K562 (cell line): ENCODE measurements around the gene SPINK4. TPM values are rescaled to one million over a fixed set of nuclear protein-coding genes. Genes with fewer than 3 reads are reported as not detected.

Experiments
- BRF2 ChIP-seq: IDR thresholded peaks from 3 replicates; pipeline ENCODE4 v1.6.1; 2011; ENCODE audit warnings: borderline replicate concordance, mild to moderate bottlenecking; ENCODE audit not compliant: insufficient read length, insufficient read depth
- CREBBP ChIP-seq: IDR thresholded peaks from one replicate; pipeline ENCODE4 v1.6.1; 2012; ENCODE audit warnings: low read depth, mild to moderate bottlenecking, control low read depth, inconsistent platforms, low read length
- DACH1 ChIP-seq: fragments of 450-650 bp; IDR thresholded peaks from 2 replicates; pipeline ENCODE4 v1.6.1; 2018; ENCODE audit not compliant: partially characterized antibody
- ERF ChIP-seq: fragments of 450-650 bp; formaldehyde crosslinking; IDR thresholded peaks from 2 replicates; pipeline ENCODE4 v1.4.0; 2020; ENCODE audit warnings: mild to moderate bottlenecking, mixed read lengths
- ESRRB ChIP-seq: fragments of 250-450 bp; sonication (Bioruptor Pico); IDR thresholded peaks from 2 replicates; pipeline ENCODE4 v1.5.0; 2020; ENCODE audit warnings: mild to moderate bottlenecking, moderate library complexity, borderline replicate concordance
- FOSL1 ChIP-seq: fragments of 200-800 bp; sonication (Bioruptor generic); conservative IDR thresholded peaks from 2 replicates; pipeline ENCODE4 v1.6.1; 2016; ENCODE audit warnings: missing genetic modification characterization, missing compliant biosample characterization
- HDGF ChIP-seq: fragments of 450-650 bp; IDR thresholded peaks from 2 replicates; pipeline ENCODE4 v1.6.1; 2016
- HIVEP1 ChIP-seq: fragments of 250-450 bp; sonication (Bioruptor Pico); IDR thresholded peaks from 2 replicates; pipeline ENCODE4 v1.4.0; 2020; ENCODE audit warnings: mild to moderate bottlenecking
- HMGN3 ChIP-seq: IDR thresholded peaks from 2 replicates; pipeline ENCODE4 v1.6.1; 2011; ENCODE audit warnings: borderline replicate concordance, low read depth, mild to moderate bottlenecking, mixed read lengths, low read length; ENCODE audit not compliant: insufficient read length; ENCODE audit errors: extremely low read depth
- HNRNPK ChIP-seq: fragments of 200-400 bp; formaldehyde crosslinking; IDR thresholded peaks from one replicate; pipeline ENCODE4 v1.6.1; 2018; ENCODE audit warnings: mild to moderate bottlenecking, low read depth, low read length; ENCODE audit not compliant: poor library complexity, severe bottlenecking
- HSF4 ChIP-seq: fragments of 250-450 bp; sonication (Bioruptor Pico); IDR thresholded peaks from 2 replicates; pipeline ENCODE4 v2.1.2; 2022; ENCODE audit warnings: mild to moderate bottlenecking, moderate library complexity, borderline replicate concordance
- KAT2B ChIP-seq: IDR thresholded peaks from one replicate; pipeline ENCODE4 v1.6.1; 2012; ENCODE audit warnings: low read depth, mild to moderate bottlenecking, control low read depth, inconsistent platforms, low read length, moderate library complexity
- KLF6 ChIP-seq: fragments of 250-450 bp; sonication (Bioruptor Pico); IDR thresholded peaks from 2 replicates; pipeline ENCODE4 v1.4.0; 2020; ENCODE audit warnings: mild to moderate bottlenecking, moderate library complexity, borderline replicate concordance
- MAFF ChIP-seq: IDR thresholded peaks from 2 replicates; pipeline ENCODE4 v1.6.1; 2012; ENCODE audit warnings: low read length, improper control_type of control experiment
- MAFG ChIP-seq: fragments of 450-650 bp; conservative IDR thresholded peaks from 2 replicates; pipeline ENCODE4 v1.6.1; 2016; ENCODE audit warnings: missing genetic modification characterization, missing compliant biosample characterization
- MED1 ChIP-seq: sonication (generic); formaldehyde crosslinking; IDR thresholded peaks from 2 replicates; pipeline ENCODE4 v1.8.1; 2023; ENCODE audit warnings: missing genetic modification reagents, borderline replicate concordance
- MYBL2 ChIP-seq, 2 experiments: fragments of 450-650 bp in 1 of 2; sonication (generic) in 1 of 2; formaldehyde crosslinking in 1 of 2; IDR thresholded peaks; 2 replicates each; pipeline versions ENCODE4 v1.6.1 to v1.8.1; 2017 to 2022; ENCODE audit warnings: borderline replicate concordance in 1 of 2, inconsistent platforms in 1 of 2, low read depth in 1 of 2, mild to moderate bottlenecking in 1 of 2, missing genetic modification reagents in 1 of 2, moderate library complexity in 1 of 2
- NRF1 ChIP-seq, 2 experiments: fragments of 450-650 bp; IDR thresholded peaks in 1 of 2; conservative IDR thresholded peaks in 1 of 2; 2 replicates each; pipeline ENCODE4 v1.6.1; 2014; ENCODE audit warnings: mild to moderate bottlenecking in 2 of 2
- POLR3A ChIP-seq: IDR thresholded peaks from 2 replicates; pipeline ENCODE4 v1.6.1; 2011; ENCODE audit warnings: borderline replicate concordance, mild to moderate bottlenecking, moderate library complexity; ENCODE audit not compliant: insufficient read length, insufficient read depth; ENCODE audit errors: extremely low read depth
- TFAM ChIP-seq: fragments of 250-450 bp; sonication (Bioruptor Pico); conservative IDR thresholded peaks from 2 replicates; pipeline ENCODE4 v1.5.0; 2021; ENCODE audit warnings: mild to moderate bottlenecking, moderate library complexity
- ZBED1 ChIP-seq: IDR thresholded peaks from 2 replicates; pipeline ENCODE4 v1.6.1; 2014
- ZNF197 ChIP-seq: fragments of 200-800 bp; sonication (Bioruptor generic); IDR thresholded peaks from 2 replicates; pipeline ENCODE4 v1.6.1; 2016; ENCODE audit warnings: low read depth, missing genetic modification characterization, missing compliant biosample characterization
- ZNF586 ChIP-seq: fragments of 450-650 bp; formaldehyde crosslinking; conservative IDR thresholded peaks from 2 replicates; pipeline ENCODE4 v1.4.0; 2020; ENCODE audit warnings: mild to moderate bottlenecking, moderate library complexity
- ZNF79 ChIP-seq: fragments of 250-450 bp; sonication (Bioruptor Pico); IDR thresholded peaks from 2 replicates; pipeline ENCODE4 v1.4.0; 2020; ENCODE audit warnings: low read depth, mild to moderate bottlenecking, moderate library complexity
- polyA plus RNA-seq, 8 experiments: library from polyadenylated mRNA; depleted of rRNA in 4 of 8; stranded (reverse) in 5 of 8; unstranded in 3 of 8; fragments of >200 nt; fragmentation: Nextera tagmentation in 2 of 8; fragmentation: Illumina TruSeq in 1 of 8; extraction: Ambion mirVana in 2 of 8; extraction: Trizol in 1 of 8; gene quantifications; 2 replicates each; pipeline versions ENCODE4 v1.2.1 to v1.2.3, GENCODE V29; 2011 to 2014; ENCODE audit warnings: inconsistent platforms in 1 of 8, missing spikeins in 1 of 8
- total RNA-seq, 7 experiments: library from RNA; depleted of rRNA in 6 of 7; stranded (reverse); fragments of >200 nt in 6 of 7; fragmentation: Illumina TruSeq in 2 of 7; extraction: Trizol in 2 of 7; gene quantifications; 2 replicates each; pipeline versions ENCODE4 v1.2.1 to v1.2.3, GENCODE V29; 2011 to 2021; ENCODE audit warnings: low replicate concordance in 1 of 7
- TF ChIP-seq, protein P1 (sequence below): sonication (generic); formaldehyde crosslinking; IDR thresholded peaks from 2 replicates; pipeline ENCODE4 v1.4.0; 2020; ENCODE audit warnings: mild to moderate bottlenecking, missing genetic modification reagents
- TF ChIP-seq, protein P2 (sequence below): sonication (generic); formaldehyde crosslinking; IDR thresholded peaks from 2 replicates; pipeline ENCODE4 v1.8.0; 2022; ENCODE audit warnings: mild to moderate bottlenecking, missing genetic modification reagents

SPINK4 gene
- total and polyA plus RNA-seq, 9 of the 15 experiments (the other 6 are each of a cell fraction or from before 2014, with no cell fraction given): 0.74 to 5.5 (median 2.1) TPM; not detected in 2

DNA sequence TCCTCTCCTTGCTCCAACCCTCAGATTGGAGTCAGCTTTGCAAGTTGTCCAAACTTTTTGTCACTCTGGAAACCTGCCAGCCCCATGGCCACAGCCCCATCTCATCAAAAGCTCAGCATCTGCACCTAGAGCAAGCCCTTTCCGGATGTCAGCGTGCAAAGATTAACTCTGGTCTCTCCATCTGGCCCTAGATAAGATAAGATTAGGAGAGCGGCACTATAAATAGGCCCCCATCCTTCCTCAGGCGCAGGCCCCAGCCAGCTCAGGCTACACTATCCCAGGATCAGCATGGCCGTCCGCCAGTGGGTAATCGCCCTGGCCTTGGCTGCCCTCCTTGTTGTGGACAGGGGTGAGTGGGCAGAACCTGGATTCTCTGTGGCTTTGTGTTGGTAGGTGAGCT is at the start of gene SPINK4 (continued):
- TF ChIP-seq BRF2: no peak
- TF ChIP-seq CREBBP: no peak
- TF ChIP-seq HNRNPK: no peak
- no peak for TF ChIP-seq ZNF586
- TF ChIP-seq FOSL1 (tag): peak; percentile 58
- 0 out of 2 replicates have a peak, but pooled peaks have one; percentile 28 for TF ChIP-seq ERF (CRISPR knock-in tag)
- TF ChIP-seq DACH1: no peak
- peak; percentile 83 for TF ChIP-seq HMGN3
- no peak for TF ChIP-seq KAT2B
- TF ChIP-seq TFAM: no peak
- no peak for TF ChIP-seq MAFG
- peak; percentile 65; the same call in 1 of the 2 replicates for TF ChIP-seq ZNF197 (CRISPR knock-in tag)
- no peak for TF ChIP-seq POLR3A
- TF ChIP-seq MED1: no peak
- TF ChIP-seq HDGF: no peak
- TF ChIP-seq, protein P1, sequence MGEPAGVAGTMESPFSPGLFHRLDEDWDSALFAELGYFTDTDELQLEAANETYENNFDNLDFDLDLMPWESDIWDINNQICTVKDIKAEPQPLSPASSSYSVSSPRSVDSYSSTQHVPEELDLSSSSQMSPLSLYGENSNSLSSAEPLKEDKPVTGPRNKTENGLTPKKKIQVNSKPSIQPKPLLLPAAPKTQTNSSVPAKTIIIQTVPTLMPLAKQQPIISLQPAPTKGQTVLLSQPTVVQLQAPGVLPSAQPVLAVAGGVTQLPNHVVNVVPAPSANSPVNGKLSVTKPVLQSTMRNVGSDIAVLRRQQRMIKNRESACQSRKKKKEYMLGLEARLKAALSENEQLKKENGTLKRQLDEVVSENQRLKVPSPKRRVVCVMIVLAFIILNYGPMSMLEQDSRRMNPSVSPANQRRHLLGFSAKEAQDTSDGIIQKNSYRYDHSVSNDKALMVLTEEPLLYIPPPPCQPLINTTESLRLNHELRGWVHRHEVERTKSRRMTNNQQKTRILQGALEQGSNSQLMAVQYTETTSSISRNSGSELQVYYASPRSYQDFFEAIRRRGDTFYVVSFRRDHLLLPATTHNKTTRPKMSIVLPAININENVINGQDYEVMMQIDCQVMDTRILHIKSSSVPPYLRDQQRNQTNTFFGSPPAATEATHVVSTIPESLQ: no peak
- TF ChIP-seq NRF1 (conservative IDR thresholded peaks at IDR 0.05 in 1 of 2, IDR thresholded peaks at IDR 0.05 in 1 of 2): peak; percentile 80 to 84
- peak; percentile 27; the same call in 1 of the 2 replicates for TF ChIP-seq KLF6 (CRISPR knock-in tag)
- TF ChIP-seq ESRRB: no peak
- TF ChIP-seq MYBL2 (IDR thresholded peaks at IDR 0.05; ENCODE audit: low read depth): no peak
- no peak for TF ChIP-seq MYBL2 (CRISPR knock-in tag; IDR thresholded peaks at IDR 0.05; ENCODE audit: borderline replicate concordance)
- TF ChIP-seq ZBED1: 0 out of 2 replicates have a peak, but pooled peaks have one; percentile 62
- no peak for TF ChIP-seq ZNF79
- TF ChIP-seq, protein P2, sequence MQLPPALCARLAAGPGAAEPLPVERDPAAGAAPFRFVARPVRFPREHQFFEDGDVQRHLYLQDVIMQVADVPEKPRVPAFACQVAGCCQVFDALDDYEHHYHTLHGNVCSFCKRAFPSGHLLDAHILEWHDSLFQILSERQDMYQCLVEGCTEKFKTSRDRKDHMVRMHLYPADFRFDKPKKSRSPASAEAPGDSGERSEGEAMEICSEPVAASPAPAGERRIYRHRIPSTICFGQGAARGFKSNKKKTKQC (CRISPR knock-in tag): no peak
- no peak for TF ChIP-seq HIVEP1 (CRISPR knock-in tag)
- no peak for TF ChIP-seq HSF4
- no peak for TF ChIP-seq MAFF
